GM19025 (cell line): ENCODE data around the gene DGKD.

ENCODE experiments used
- ATAC-seq: cut with Tn5 transposase; IDR thresholded peaks from one replicate; pipeline ENCODE4 v1.9.1; 2021; ENCODE audit warnings: mild to moderate bottlenecking, low read depth, moderate library complexity; ENCODE audit not compliant: unreplicated experiment

Gene DGKD

GRCh38 chr2:233408366-233409285, 54.3 kb downstream of the DGKD start:
- no peak for ATAC-seq

GRCh38 chr2:233409286-233409991, 55.1 kb downstream of the DGKD start:
- ATAC-seq: no peak

- ATAC-seq: no peak
These were observed 56.0 kb downstream of the DGKD start for GRCh38 chr2:233410196-233410760.

- ATAC-seq: no peak
These were observed 56.9 kb downstream of the DGKD start for GRCh38 chr2:233411162-233411561.

- ATAC-seq: no peak
These were observed 58.1 kb downstream of the DGKD start for GRCh38 chr2:233412405-233412804.

GRCh38 chr2:233413046-233413445, 58.8 kb downstream of the DGKD start:
- no peak for ATAC-seq

- no peak for ATAC-seq
These were observed 59.4 kb downstream of the DGKD start for GRCh38 chr2:233413559-233414272.

GRCh38 chr2:233414273-233414654, 60.0 kb downstream of the DGKD start:
- no peak for ATAC-seq

GRCh38 chr2:233414777-233415570, 60.7 kb downstream of the DGKD start:
- ATAC-seq: no peak

- no peak for ATAC-seq
These were observed 61.9 kb downstream of the DGKD start for GRCh38 chr2:233416199-233416598.

GRCh38 chr2:233416706-233417105, 62.4 kb downstream of the DGKD start:
- ATAC-seq: no peak

GRCh38 chr2:233417282-233417681, 63.0 kb downstream of the DGKD start:
- no peak for ATAC-seq

- ATAC-seq: no peak
These were observed 63.9 kb downstream of the DGKD start for GRCh38 chr2:233418052-233418760.

GRCh38 chr2:233418761-233419546, 64.7 kb downstream of the DGKD start:
- peak; percentile 57 for ATAC-seq

- ATAC-seq: no peak
These were observed 65.5 kb downstream of the DGKD start for GRCh38 chr2:233419602-233420391.

- ATAC-seq: no peak
These were observed 67.0 kb downstream of the DGKD start for GRCh38 chr2:233421091-233421816.

- ATAC-seq: peak; percentile 48
These were observed 67.9 kb downstream of the DGKD start for GRCh38 chr2:233422050-233422639.
